GM12878 (cell line): ENCODE results near the gene GAPT. TPM values are rescaled to one million over a fixed set of nuclear protein-coding genes. Genes with fewer than 3 reads are reported as not detected.

Source experiments
- ATAC-seq: fragments of 200-7000 bp; cut with Tn5 transposase; 3 replicates; pipeline ENCODE4 v1.9.1; 2020; ENCODE audit warnings: mild to moderate bottlenecking, moderate library complexity
- BruUV-seq: library from RNA; stranded (reverse); fragments of 400-500 nt; replicated peaks from 2 replicates; lab custom pipeline; 2021; lab: Mats Ljungman, UMichigan
- CTCF ChIA-PET: fragments of 300-600 bp; sonication (Branson Sonifier 250); formaldehyde crosslinking; extraction: SDS; loops from one replicate; lab custom pipeline; 2021; ENCODE audit warnings: inconsistent platforms; lab: Yijun Ruan, JAX
- POLR2A ChIA-PET: fragments of 350-600 bp; formaldehyde crosslinking; extraction: SDS; loops from one replicate; lab custom pipeline; 2021; ENCODE audit warnings: inconsistent platforms; lab: Charles Lee
- RAD21 ChIA-PET: fragments of 300-600 bp; sonication (Branson Sonifier 250); formaldehyde crosslinking; loops from one replicate; lab custom pipeline; 2023; ENCODE audit warnings: antibody characterized with exemption; ENCODE audit not compliant: unreplicated experiment; lab: Charles Lee
- SMC1A ChIA-PET: fragments of 300-600 bp; sonication (Branson Sonifier 250); formaldehyde crosslinking; loops from one replicate; lab custom pipeline; 2023; ENCODE audit not compliant: unreplicated experiment, uncharacterized antibody; lab: Charles Lee
- DNase-seq: peaks from one replicate; pipeline ENCODE4 v3.0.0-alpha.2; 2011; ENCODE audit warnings: low read depth, low spot score
- FAIRE-seq: peaks from 3 replicates; lab custom pipeline; 2011; peaks lifted over from hg19 to GRCh38; lab: Jason Lieb, UNC
- H2AFZ ChIP-seq: 2 replicates; pipeline ENCODE4 v1.6.0; 2011; ENCODE audit warnings: low read depth, low read length, control low read depth; ENCODE audit not compliant: control insufficient read depth
- H3K27ac ChIP-seq: 2 replicates; pipeline ENCODE4 v1.5.1; 2011; ENCODE audit warnings: control low read depth; ENCODE audit not compliant: control insufficient read depth, insufficient read depth
- H3K27me3 ChIP-seq, 2 experiments: replicated peaks in 1 of 2; 2 replicates each; pipeline versions ENCODE4 v1.6.0 to v1.6.1; 2011; ENCODE audit warnings: low read length in 1 of 2; ENCODE audit not compliant: control insufficient read depth in 2 of 2, insufficient read depth in 2 of 2
- H3K36me3 ChIP-seq, 2 experiments: 2 replicates each; pipeline ENCODE4 v1.5.1; 2011; ENCODE audit warnings: low read length in 1 of 2; ENCODE audit not compliant: control insufficient read depth in 2 of 2, insufficient read depth in 2 of 2
- H3K4me1 ChIP-seq: 2 replicates; pipeline ENCODE4 v1.6.1; 2011; ENCODE audit warnings: mild to moderate bottlenecking, low read length, moderate library complexity, mixed read lengths; ENCODE audit not compliant: control insufficient read depth, insufficient read depth
- H3K4me2 ChIP-seq: 2 replicates; pipeline ENCODE4 v1.6.0; 2011; ENCODE audit warnings: control low read depth; ENCODE audit not compliant: control insufficient read depth, insufficient read depth
- H3K4me3 ChIP-seq: fragments of 200-600 bp; sonication (generic); 2 replicates; pipeline ENCODE4 v1.5.1; 2016
- H3K79me2 ChIP-seq: 2 replicates; pipeline ENCODE4 v1.6.0; 2011; ENCODE audit warnings: low read length; ENCODE audit not compliant: control insufficient read depth, insufficient read depth
- H3K9ac ChIP-seq: 2 replicates; pipeline ENCODE4 v1.8.0; 2011; ENCODE audit warnings: low read length, control low read depth, mixed read lengths; ENCODE audit not compliant: control insufficient read depth, insufficient read depth
- H3K9me3 ChIP-seq: replicated peaks from 3 replicates; pipeline ENCODE4 v1.5.1; 2011; ENCODE audit warnings: mild to moderate bottlenecking, low read length; ENCODE audit not compliant: control insufficient read depth, insufficient read depth
- H4K20me1 ChIP-seq: 2 replicates; pipeline ENCODE4 v1.6.0; 2011; ENCODE audit not compliant: control insufficient read depth, insufficient read depth
- CBX5 ChIP-seq: sonication (generic); IDR thresholded peaks from 2 replicates; pipeline ENCODE4 v1.6.1; 2016; ENCODE audit warnings: low read depth, moderate library complexity, mild to moderate bottlenecking, inconsistent platforms
- IRF4 ChIP-seq: IDR thresholded peaks from 2 replicates; pipeline ENCODE4 v1.6.1; 2011; ENCODE audit warnings: low read depth, low read length
- KAT2A ChIP-seq: conservative IDR thresholded peaks from 2 replicates; pipeline ENCODE4 v1.6.1; 2011; ENCODE audit warnings: low read depth, low read length; ENCODE audit not compliant: control insufficient read depth
- TARDBP ChIP-seq: IDR thresholded peaks from 2 replicates; pipeline ENCODE4 v1.6.1; 2016; ENCODE audit warnings: borderline replicate concordance
- ZNF592 ChIP-seq: fragments of 450-650 bp; IDR thresholded peaks from 2 replicates; pipeline ENCODE4 v1.6.1; 2017; ENCODE audit warnings: mild to moderate bottlenecking, moderate library complexity
- WGBS: methylation state at CpG from one replicate; pipeline ENCODE4 v1.1.6; 2016; ENCODE audit warnings: low lambda C conversion rate; ENCODE audit not compliant: insufficient replicate concordance, insufficient coverage; ENCODE audit errors: missing lambda C conversion rate; 5-methylcytosine and 5-hydroxymethylcytosine counted together
- in situ Hi-C: fragments of 300-500 bp; cut with MboI; formaldehyde crosslinking; loops from 9 replicates; pipeline ENCODE4 v1.14.3; 2018; ENCODE audit warnings: mixed read lengths
- intact Hi-C: fragments of 100-400 bp; cut with micrococcal nuclease; formaldehyde crosslinking; loops from one replicate; pipeline ENCODE4 v1.14.2; 2022; ENCODE audit not compliant: unreplicated experiment
- polyA plus RNA-seq, 11 experiments: library from polyadenylated mRNA; depleted of rRNA in 4 of 11; unstranded in 6 of 11; stranded (reverse) in 5 of 11; fragments of >200 nt; fragmentation: Nextera tagmentation in 4 of 11; fragmentation: Illumina TruSeq in 1 of 11; extraction: Ambion mirVana in 4 of 11; extraction: Trizol in 1 of 11; gene quantifications; 1 replicate in 1 of 11; 2 replicates in 10 of 11; pipeline versions ENCODE4 v1.2.1 to v1.2.3, GENCODE V29; 2011 to 2016; ENCODE audit warnings: inconsistent platforms in 2 of 11, missing spikeins in 2 of 11, low read depth in 1 of 11
- total RNA-seq, 4 experiments: library from RNA; depleted of rRNA in 3 of 4; stranded (reverse); fragments of >200 nt in 3 of 4; fragmentation: Illumina TruSeq in 1 of 4; extraction: Trizol in 1 of 4; gene quantifications; 2 replicates each; pipeline versions ENCODE4 v1.2.1 to v1.2.3, GENCODE V29; 2013 to 2021

GAPT gene
- total and polyA plus RNA-seq, 10 of the 15 experiments (the other 5 are each of a cell fraction or from before 2014, with no cell fraction given): 0.15 to 0.96 (median 0.57) TPM; not detected in 2

GRCh38 chr5:58499941-58500340 is 8.7 kb downstream of the GAPT start:
- FAIRE-seq (no peak), ATAC-seq (no peak), DNase-seq (no peak)
- H3K79me2 ChIP-seq: no peaks in the 10 kb centered on the region
- H4K20me1 ChIP-seq: no peaks in the 10 kb centered on the region
- no peaks in the 10 kb centered on the region for H3K9me3 ChIP-seq
- intact Hi-C loops (no loop called here), in situ Hi-C loops (loop anchor here (10.0 kb wide), 1 partner anchor 345 kb away; no protein-coding TSS in a partner anchor)
- H3K9ac ChIP-seq: no peak overlapping the region
- no peak overlapping the region for H3K4me3 ChIP-seq
- no peaks in the 10 kb centered on the region; a peak in 1 of 4 replicates for H3K27me3 ChIP-seq
- no peaks in the 10 kb centered on the region for H3K4me1 ChIP-seq
- WGBS: 0% methylated on average over 2 of the region's 2 CpGs
- H3K4me2 ChIP-seq: no peak overlapping the region
- no TSS peak for BruUV-seq
- H2AFZ ChIP-seq: no peak overlapping the region
- no peaks in the 10 kb centered on the region for H3K36me3 ChIP-seq
- ChIA-PET RAD21 (interaction anchor here (1.4 kb wide), 1 partner anchor 347 kb away, joined by 3 read pairs; no protein-coding TSS in a partner anchor), POLR2A (no interaction called here), SMC1A (interaction anchor here (0.7 to 5.0 kb wide), 3 partner anchors 191 to 349 kb away, joined by 3 to 28 read pairs (median 3); no protein-coding TSS in a partner anchor), CTCF (interaction anchor here (1.0 to 4.8 kb wide), 3 partner anchors 45 to 349 kb away, joined by 3 to 73 read pairs (median 3); no protein-coding TSS in a partner anchor)
- H3K27ac ChIP-seq: no peak overlapping the region
- TF ChIP-seq KAT2A (no peak), IRF4 (no peak), CBX5 (no peak), ZNF592 (no peak), TARDBP (no peak)
- TF ChIP-seq, all 136 proteins: peak for 0
